Upper lobe of right lung (tissue), 1 donor: Measurements from ENCODE around the gene TPRN. TPM values are rescaled to one million over a fixed set of nuclear protein-coding genes. Genes with fewer than 3 reads are reported as not detected.

Source experiments
- ATAC-seq: fragments of 200-7000 bp; cut with Tn5 transposase; one replicate; pipeline ENCODE4 v1.9.1; 2020; ENCODE audit warnings: mild to moderate bottlenecking, moderate library complexity
- DNase-seq: peaks from one replicate; pipeline ENCODE4 v3.0.0-alpha.2; 2020
- H3K27ac ChIP-seq: fragments of 200-600 bp; one replicate; pipeline ENCODE4 v1.8.0; 2022
- H3K27me3 ChIP-seq: fragments of 200-600 bp; one replicate; pipeline ENCODE4 v1.8.0; 2022; ENCODE audit warnings: mild to moderate bottlenecking
- H3K36me3 ChIP-seq: fragments of 200-600 bp; one replicate; pipeline ENCODE4 v1.8.0; 2022
- H3K4me1 ChIP-seq: fragments of 200-600 bp; one replicate; pipeline ENCODE4 v1.8.0; 2022
- H3K4me3 ChIP-seq: fragments of 200-600 bp; one replicate; pipeline ENCODE4 v1.8.0; 2022; ENCODE audit warnings: mild to moderate bottlenecking
- H3K9me3 ChIP-seq: fragments of 200-600 bp; one replicate; pipeline ENCODE4 v1.8.0; 2022
- CTCF ChIP-seq: fragments of 200-600 bp; IDR thresholded peaks from one replicate; pipeline ENCODE4 v1.8.0; 2022; ENCODE audit warnings: antibody characterized with exemption
- intact Hi-C: fragments of 100-400 bp; cut with DNase I; formaldehyde crosslinking; loops from one replicate; pipeline ENCODE4 v1.11.0; 2022
- total RNA-seq: library from RNA; stranded (reverse); fragmentation: NEBNext Ultra II Directional; extraction: Animal tissue kit (Norgen Biotek cat#: 25700); gene quantifications from one replicate; pipeline ENCODE4 v1.2.1, GENCODE V29; 2021
- donor health status: DM: no; HTN: yes; CAD: no; lungs with severe emphysema.

Gene TPRN
- total RNA-seq, 1 donor from 2014 or later, result 22.3 TPM

DNA sequence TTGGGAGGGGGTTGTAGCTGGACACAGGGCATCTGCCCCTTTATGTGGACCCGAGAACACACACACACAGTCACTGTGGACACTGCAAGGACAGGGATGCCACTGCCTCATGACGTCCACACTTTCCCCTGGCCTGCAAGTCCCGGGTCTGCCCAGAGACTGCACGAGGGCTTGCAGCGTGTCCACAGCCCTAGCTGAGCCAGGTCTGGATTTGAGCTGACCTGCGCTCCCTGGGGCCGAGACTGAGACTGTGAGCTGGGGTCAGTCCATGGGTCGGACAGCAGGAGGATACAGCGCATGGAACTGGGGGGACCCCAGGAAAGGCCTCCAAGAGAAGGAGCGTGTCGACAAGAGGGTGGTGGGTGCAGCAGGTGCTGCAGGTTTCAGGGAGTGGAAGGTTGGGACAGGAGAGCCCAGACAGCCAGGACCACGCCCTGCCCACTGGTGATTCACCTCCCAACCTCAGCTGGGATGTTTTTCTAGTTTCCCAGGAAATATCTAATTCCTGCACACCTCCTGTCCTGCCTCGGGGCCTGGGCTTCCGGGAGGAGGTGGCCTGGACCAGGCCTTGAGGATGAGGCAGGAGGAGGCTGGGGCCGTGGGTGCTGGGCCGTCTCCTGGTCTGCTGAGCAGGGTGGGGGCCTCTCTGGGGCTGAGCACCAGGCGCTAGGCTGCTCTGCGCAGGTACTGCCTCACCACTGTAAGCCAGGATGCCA, 26.0 kb upstream of the TPRN start:
- no peak for TF ChIP-seq CTCF
- intact Hi-C loops, result loop anchor here (5.0 kb wide), 1 partner anchor 109 kb away; no protein-coding TSS in a partner anchor
- DNase-seq (no peak), ATAC-seq (peak; percentile 6)
- Histone ChIP-seq H3K9me3 (no peaks in the 10 kb centered on the region), H3K4me1 (peaks cover 14% of the 10 kb centered on the region), H3K27ac (peak overlapping the region; percentile 82), H3K27me3 (peaks cover 34% of the 10 kb centered on the region), H3K36me3 (no peaks in the 10 kb centered on the region), H3K4me3 (no peak overlapping the region)

- Histone ChIP-seq H3K36me3 (no peaks in the 10 kb centered on the region), H3K9me3 (no peaks in the 10 kb centered on the region), H3K27ac (peak overlapping the region; percentile 82), H3K27me3 (peaks cover 27% of the 10 kb centered on the region), H3K4me3 (no peak overlapping the region), H3K4me1 (peaks cover 14% of the 10 kb centered on the region)
- DNase-seq, result no peak
- no peak for TF ChIP-seq CTCF
- intact Hi-C loops, result loop anchor here (5.0 kb wide), 1 partner anchor 109 kb away; no protein-coding TSS in a partner anchor
- no peak for ATAC-seq
Observed at GRCh38 chr9:137225699-137226331, 25.3 kb upstream of the TPRN start.

- ATAC-seq (no peak), DNase-seq (no peak)
- peaks cover 21% of the 10 kb centered on the region for H3K27me3 ChIP-seq
- no peaks in the 10 kb centered on the region for H3K9me3 ChIP-seq
- H3K4me1 ChIP-seq, result peaks cover 14% of the 10 kb centered on the region
- no peak for TF ChIP-seq CTCF
- intact Hi-C loops, result loop anchor here (5.0 kb wide), 1 partner anchor 108 kb away; no protein-coding TSS in a partner anchor
- no peaks in the 10 kb centered on the region for H3K36me3 ChIP-seq
- H3K27ac ChIP-seq, result peak within 1 kb of the TSS; percentile 94
- H3K4me3 ChIP-seq, result peak within 1 kb of the TSS; percentile 81
Observed at GRCh38 chr9:137224830-137225694, 24.5 kb upstream of the TPRN start, which contains the start of gene CYSRT1. CYSRT1 (plus strand) TSS chr9:137225174; CDS start chr9:137225622, 448 bp downstream.

GRCh38 chr9:137223078-137223970, 22.8 kb upstream of the TPRN start:
- H3K36me3 ChIP-seq, result no peaks in the 10 kb centered on the region
- intact Hi-C loops, result no loop called here
- peak overlapping the region; percentile 81 for H3K4me3 ChIP-seq
- TF ChIP-seq CTCF, result no peak
- peaks cover 14% of the 10 kb centered on the region for H3K4me1 ChIP-seq
- peak; percentile 88 for ATAC-seq
- peaks cover 3% of the 10 kb centered on the region for H3K27me3 ChIP-seq
- peak overlapping the region; percentile 94 for H3K27ac ChIP-seq
- no peaks in the 10 kb centered on the region for H3K9me3 ChIP-seq
- peak; percentile 98 for DNase-seq
